IPS DF 6.9 (cell line): ENCODE measurements around the gene CSTB.

ENCODE experiments used
- DNase-seq: peaks from one replicate; pipeline ENCODE4 v3.0.0-alpha.2; 2013; ENCODE audit warnings: low read depth, low spot score
- H3K27ac ChIP-seq: one replicate; pipeline ENCODE4 v1.5.1; 2013; ENCODE audit warnings: low read length, control low read depth
- H3K27me3 ChIP-seq: 2 replicates; pipeline ENCODE4 v1.6.1; 2013; ENCODE audit warnings: mild to moderate bottlenecking, low read length; ENCODE audit not compliant: control insufficient read depth, insufficient read depth
- H3K36me3 ChIP-seq: 2 replicates; pipeline ENCODE4 v1.6.1; 2013; ENCODE audit warnings: low read length; ENCODE audit not compliant: control insufficient read depth, insufficient read depth
- H3K4me1 ChIP-seq: 2 replicates; pipeline ENCODE4 v1.6.1; 2013; ENCODE audit warnings: low read length; ENCODE audit not compliant: control insufficient read depth, insufficient read depth
- H3K4me3 ChIP-seq: 2 replicates; pipeline ENCODE4 v1.5.1; 2013; ENCODE audit warnings: mild to moderate bottlenecking, low read length
- H3K9me3 ChIP-seq: 2 replicates; pipeline ENCODE4 v1.6.1; 2013; ENCODE audit warnings: low read length, inconsistent platforms; ENCODE audit not compliant: control insufficient read depth, insufficient read depth
- WGBS: extraction: QIAGEN DNeasy Blood & Tissue Kit; methylation state at CpG from one replicate; pipeline ENCODE4 v1.1.7; 2013; ENCODE audit warnings: mixed read lengths, missing lambda C conversion rate; ENCODE audit not compliant: insufficient read length, insufficient coverage; 5-methylcytosine and 5-hydroxymethylcytosine counted together

CSTB gene

GRCh38 chr21:43727519-43728153 is 48.5 kb downstream of the CSTB start:
- DNase-seq = no peak
- no peaks in the 10 kb centered on the region for H3K36me3 ChIP-seq
- H3K4me1 ChIP-seq = peaks cover 2% of the 10 kb centered on the region; the same call in 1 of the 2 replicates
- H3K4me3 ChIP-seq = no peak overlapping the region
- H3K27me3 ChIP-seq = no peaks in the 10 kb centered on the region
- H3K27ac ChIP-seq = no peak overlapping the region
- WGBS = no CpG with 5 or more reads among the region's 10 CpGs
- no peaks in the 10 kb centered on the region for H3K9me3 ChIP-seq

- no CpG with 5 or more reads among the region's 21 CpGs for WGBS
- H3K4me1 ChIP-seq = peaks cover 2% of the 10 kb centered on the region; the same call in 1 of the 2 replicates
- H3K27me3 ChIP-seq = no peaks in the 10 kb centered on the region
- H3K4me3 ChIP-seq = no peak overlapping the region
- DNase-seq = no peak
- no peaks in the 10 kb centered on the region for H3K9me3 ChIP-seq
- H3K27ac ChIP-seq = no peak overlapping the region
- no peaks in the 10 kb centered on the region for H3K36me3 ChIP-seq
These were observed 49.2 kb downstream of the CSTB start for GRCh38 chr21:43726686-43727518.
